Lung (tissue), 12 donors: ENCODE data around the gene CHERP. TPM values are rescaled to one million over a fixed set of nuclear protein-coding genes. Genes with fewer than 3 reads are reported as not detected.
"Not testable (repeated sequence)": the region's sequence is repeated elsewhere in the genome, so short reads cannot be mapped to it uniquely, and the experiment has no call there.

Experiments used
- ATAC-seq: fragments of 200-7000 bp; cut with Tn5 transposase; one replicate; pipeline ENCODE4 v1.9.1; 2020; ENCODE audit warnings: moderate number of reproducible peaks; ENCODE audit not compliant: insufficient read depth, low FRiP score
- DNase-seq, 3 donors: peaks; one replicate each; pipeline ENCODE4 v3.0.0-alpha.2; 2013 to 2017
- H3K27ac ChIP-seq, 2 donors: one replicate each; pipeline ENCODE4 v1.5.1; 2013; ENCODE audit warnings: mild to moderate bottlenecking in 2 of 2, moderate library complexity in 2 of 2, control low read depth in 1 of 2, inconsistent platforms in 1 of 2, low read depth in 1 of 2, low read length in 1 of 2
- H3K27me3 ChIP-seq, 3 donors: one replicate each; pipeline ENCODE4 v1.5.1; 2013; ENCODE audit warnings: low read length in 2 of 3; ENCODE audit not compliant: control insufficient read depth in 3 of 3, insufficient read depth in 3 of 3
- H3K36me3 ChIP-seq, 4 donors: one replicate each; pipeline ENCODE4 v1.5.1; 2013; ENCODE audit warnings: low read length in 4 of 4, mild to moderate bottlenecking in 1 of 4, moderate library complexity in 1 of 4; ENCODE audit not compliant: control insufficient read depth in 4 of 4, insufficient read depth in 4 of 4
- H3K4me1 ChIP-seq, 5 donors: one replicate each; pipeline ENCODE4 v1.5.1; 2013; ENCODE audit warnings: low read length in 5 of 5, mild to moderate bottlenecking in 2 of 5, moderate library complexity in 1 of 5; ENCODE audit not compliant: control insufficient read depth in 5 of 5, insufficient read depth in 5 of 5
- H3K4me3 ChIP-seq: one replicate; pipeline ENCODE4 v1.5.1; 2013; ENCODE audit warnings: mild to moderate bottlenecking, control low read depth, moderate library complexity
- H3K9ac ChIP-seq, 2 donors: one replicate each; pipeline ENCODE4 v1.5.1; 2013; ENCODE audit warnings: low read length in 2 of 2, control low read depth in 1 of 2; ENCODE audit not compliant: insufficient read depth in 1 of 2
- H3K9me3 ChIP-seq, 4 donors: one replicate each; pipeline ENCODE4 v1.5.1; 2013; ENCODE audit warnings: low read length in 3 of 4, mild to moderate bottlenecking in 1 of 4, moderate library complexity in 1 of 4; ENCODE audit not compliant: control insufficient read depth in 4 of 4, insufficient read depth in 3 of 4
- WGBS, 2 donors: extraction: QIAGEN DNeasy Blood & Tissue Kit; methylation state at CpG; one replicate each; pipeline ENCODE4 v1.1.7; 2013; 5-methylcytosine and 5-hydroxymethylcytosine counted together
- polyA plus RNA-seq, 2 donors: library from polyadenylated mRNA; stranded (reverse); fragments of 200-250 nt; gene quantifications; one replicate each; pipeline ENCODE4 v1.2.1, GENCODE V29; 2013
- total RNA-seq, 2 donors: library from RNA; depleted of rRNA in 1 of 2; stranded (reverse); fragments of >200 nt in 1 of 2; gene quantifications; one replicate each; pipeline ENCODE4 v1.2.1, GENCODE V29; 2014 to 2021
- TF ChIP-seq, protein P1 (sequence below): IDR thresholded peaks from 2 replicates; pipeline ENCODE4 v1.5.1; 2012; ENCODE audit warnings: mild to moderate bottlenecking; ENCODE audit errors: control extremely low read depth, extremely low read depth
- donor health status: control.
- donor health status: control.
- donor health status: Bipolar disorder and iron deficiency.
- donor health status: healthy.
- donor health status: DM: yes; HTN: yes; CAD: no.

Gene CHERP
- total and polyA plus RNA-seq, 4 donors = 19.5 to 30.9 (median 23.3) TPM

- H3K27ac ChIP-seq = no peak overlapping the region
- H3K27me3 ChIP-seq = no peaks in the 10 kb centered on the region
- H3K9ac ChIP-seq = no peak overlapping the region
- DNase-seq = no peak
- peaks cover 0 to 9% (median 2%) of the 10 kb centered on the region in 5 donors for H3K4me1 ChIP-seq
- TF ChIP-seq, protein P1, sequence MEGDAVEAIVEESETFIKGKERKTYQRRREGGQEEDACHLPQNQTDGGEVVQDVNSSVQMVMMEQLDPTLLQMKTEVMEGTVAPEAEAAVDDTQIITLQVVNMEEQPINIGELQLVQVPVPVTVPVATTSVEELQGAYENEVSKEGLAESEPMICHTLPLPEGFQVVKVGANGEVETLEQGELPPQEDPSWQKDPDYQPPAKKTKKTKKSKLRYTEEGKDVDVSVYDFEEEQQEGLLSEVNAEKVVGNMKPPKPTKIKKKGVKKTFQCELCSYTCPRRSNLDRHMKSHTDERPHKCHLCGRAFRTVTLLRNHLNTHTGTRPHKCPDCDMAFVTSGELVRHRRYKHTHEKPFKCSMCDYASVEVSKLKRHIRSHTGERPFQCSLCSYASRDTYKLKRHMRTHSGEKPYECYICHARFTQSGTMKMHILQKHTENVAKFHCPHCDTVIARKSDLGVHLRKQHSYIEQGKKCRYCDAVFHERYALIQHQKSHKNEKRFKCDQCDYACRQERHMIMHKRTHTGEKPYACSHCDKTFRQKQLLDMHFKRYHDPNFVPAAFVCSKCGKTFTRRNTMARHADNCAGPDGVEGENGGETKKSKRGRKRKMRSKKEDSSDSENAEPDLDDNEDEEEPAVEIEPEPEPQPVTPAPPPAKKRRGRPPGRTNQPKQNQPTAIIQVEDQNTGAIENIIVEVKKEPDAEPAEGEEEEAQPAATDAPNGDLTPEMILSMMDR = no peak
- no peak overlapping the region for H3K4me3 ChIP-seq
- no peaks in the 10 kb centered on the region for H3K9me3 ChIP-seq
- WGBS, 2 donors = 95% methylated on average over 24 of the region's 24 CpGs
- H3K36me3 ChIP-seq = peaks cover 14 to 49% (median 20%) of the 10 kb centered on the region in 4 donors
- ATAC-seq = no peak
Observed at GRCh38 chr19:16514383-16515019, 27.7 kb downstream of the CHERP start.

DNA sequence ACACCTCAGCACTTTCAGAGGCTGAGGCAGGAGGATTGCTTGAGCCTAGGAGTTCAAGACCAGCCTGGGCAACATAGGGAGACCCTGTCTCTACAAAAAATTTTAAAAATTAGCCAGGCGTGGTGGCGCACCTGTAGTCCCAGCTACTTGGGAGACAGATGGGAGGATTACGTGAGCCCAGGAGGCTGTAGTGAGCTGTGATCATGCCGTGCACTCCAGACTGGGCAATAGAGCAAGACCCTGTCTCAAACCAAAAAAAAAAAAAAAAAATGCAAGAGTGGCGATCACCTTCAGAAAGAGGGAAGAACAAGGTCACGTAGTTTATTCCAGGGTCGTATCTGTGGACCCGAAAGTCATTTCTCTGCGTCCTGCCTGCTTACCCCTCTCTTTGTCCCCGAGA is 29.6 kb downstream of the CHERP start:
- not testable (repeated sequence) for H3K27ac ChIP-seq, H3K9ac ChIP-seq, ATAC-seq, H3K9me3 ChIP-seq, H3K27me3 ChIP-seq, H3K4me3 ChIP-seq, DNase-seq
- Histone ChIP-seq H3K4me1 (peaks cover 0 to 14% (median 7%) of the 10 kb centered on the region in 5 donors), H3K36me3 (peaks cover 0 to 36% (median 17%) of the 10 kb centered on the region in 4 donors)
- 96 to 98% methylated on average over 10 of the region's 10 CpGs for WGBS, 2 donors

DNA sequence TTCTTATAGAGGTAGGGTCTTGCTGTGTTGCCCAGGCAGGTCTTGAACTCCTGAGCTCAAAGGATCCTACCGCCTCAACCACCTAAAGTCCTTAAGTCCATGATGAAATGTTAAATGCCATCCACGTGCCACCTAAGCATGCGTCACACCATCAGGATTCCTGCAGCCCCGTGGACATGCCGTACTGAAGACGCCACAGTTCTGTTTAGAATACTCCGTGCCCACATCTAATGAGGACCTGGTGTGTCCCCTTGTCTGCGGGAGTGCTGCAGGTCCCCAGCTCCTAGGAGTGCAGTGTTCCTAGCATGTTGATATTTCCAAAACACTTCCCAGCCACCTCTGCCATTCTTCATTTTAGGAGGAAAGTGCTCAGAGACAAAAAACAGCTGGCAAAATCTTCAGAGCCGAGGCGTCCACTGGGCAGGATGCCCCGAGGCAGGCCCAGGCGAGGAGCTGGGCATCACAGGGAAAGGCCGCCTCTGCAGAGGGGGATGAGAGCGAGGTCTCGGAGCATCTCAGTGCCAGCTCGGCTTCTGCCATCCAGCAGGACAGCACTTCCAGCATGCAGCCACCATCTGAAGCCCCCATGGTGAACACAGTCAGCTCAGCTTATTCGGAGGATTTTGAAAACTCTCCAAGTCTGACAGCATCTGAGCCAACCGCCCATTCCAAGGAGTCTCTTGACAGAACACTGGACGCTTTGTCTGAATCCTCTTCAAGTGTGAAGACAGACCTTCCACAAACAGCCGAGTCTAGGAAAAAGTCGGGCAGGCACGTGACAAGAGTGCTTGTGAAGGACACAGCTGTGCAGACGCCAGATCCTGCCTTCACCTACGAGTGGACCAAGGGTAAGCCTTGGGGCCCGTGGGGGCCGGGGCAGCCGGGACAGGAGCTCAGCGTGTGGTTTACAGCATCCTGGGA is 32.8 kb downstream of the CHERP start:
- WGBS, 2 donors = 83 to 87% methylated on average over 28 of the region's 28 CpGs

More for the DNA sequence above, 32.8 kb downstream of the CHERP start:
- Histone ChIP-seq H3K27me3 (no peaks in the 10 kb centered on the region), H3K4me3 (no peak overlapping the region), H3K27ac (peak overlapping the region in 1 of 2 donors; percentile 26), H3K9me3 (no peaks in the 10 kb centered on the region), H3K9ac (no peak overlapping the region), H3K36me3 (peaks cover 0 to 24% (median 13%) of the 10 kb centered on the region in 4 donors), H3K4me1 (peaks cover 0 to 14% (median 7%) of the 10 kb centered on the region in 5 donors)
- ATAC-seq (no peak), DNase-seq (peak; percentile 78 to 90 (median 85))
- TF ChIP-seq, protein P1 = no peak
